ENCODE data around the gene WIPI1.

WIPI1 gene

DNA sequence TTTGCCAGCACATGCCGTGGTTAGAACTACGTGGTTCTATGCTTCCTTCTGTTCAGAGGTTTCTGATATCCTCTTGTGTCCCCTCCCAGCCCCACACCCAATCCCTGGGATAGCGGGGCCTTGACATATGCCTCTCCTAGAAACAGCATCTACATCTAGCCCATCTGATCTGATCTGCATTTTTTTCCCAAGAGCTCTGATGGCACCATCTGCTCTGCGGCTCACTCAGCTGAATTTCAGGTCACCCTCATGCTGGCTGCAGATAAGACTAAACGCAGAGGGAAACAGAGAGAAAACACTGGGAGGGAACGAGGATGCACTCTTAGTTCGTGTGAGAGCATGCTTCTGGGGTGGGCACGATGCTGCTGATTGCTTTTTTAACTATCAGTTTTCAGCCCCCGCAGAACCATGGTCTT lies 10.7 kb downstream of the WIPI1 start:
- H3K4me3 ChIP-seq (ENCODE audit: low read depth, low read length): no peak overlapping the region
- TF ChIP-seq, protein P1, sequence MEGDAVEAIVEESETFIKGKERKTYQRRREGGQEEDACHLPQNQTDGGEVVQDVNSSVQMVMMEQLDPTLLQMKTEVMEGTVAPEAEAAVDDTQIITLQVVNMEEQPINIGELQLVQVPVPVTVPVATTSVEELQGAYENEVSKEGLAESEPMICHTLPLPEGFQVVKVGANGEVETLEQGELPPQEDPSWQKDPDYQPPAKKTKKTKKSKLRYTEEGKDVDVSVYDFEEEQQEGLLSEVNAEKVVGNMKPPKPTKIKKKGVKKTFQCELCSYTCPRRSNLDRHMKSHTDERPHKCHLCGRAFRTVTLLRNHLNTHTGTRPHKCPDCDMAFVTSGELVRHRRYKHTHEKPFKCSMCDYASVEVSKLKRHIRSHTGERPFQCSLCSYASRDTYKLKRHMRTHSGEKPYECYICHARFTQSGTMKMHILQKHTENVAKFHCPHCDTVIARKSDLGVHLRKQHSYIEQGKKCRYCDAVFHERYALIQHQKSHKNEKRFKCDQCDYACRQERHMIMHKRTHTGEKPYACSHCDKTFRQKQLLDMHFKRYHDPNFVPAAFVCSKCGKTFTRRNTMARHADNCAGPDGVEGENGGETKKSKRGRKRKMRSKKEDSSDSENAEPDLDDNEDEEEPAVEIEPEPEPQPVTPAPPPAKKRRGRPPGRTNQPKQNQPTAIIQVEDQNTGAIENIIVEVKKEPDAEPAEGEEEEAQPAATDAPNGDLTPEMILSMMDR (IDR thresholded peaks at IDR 0.05; ENCODE audit: borderline replicate concordance, insufficient read depth, low read depth, low read length): no peak

DNA sequence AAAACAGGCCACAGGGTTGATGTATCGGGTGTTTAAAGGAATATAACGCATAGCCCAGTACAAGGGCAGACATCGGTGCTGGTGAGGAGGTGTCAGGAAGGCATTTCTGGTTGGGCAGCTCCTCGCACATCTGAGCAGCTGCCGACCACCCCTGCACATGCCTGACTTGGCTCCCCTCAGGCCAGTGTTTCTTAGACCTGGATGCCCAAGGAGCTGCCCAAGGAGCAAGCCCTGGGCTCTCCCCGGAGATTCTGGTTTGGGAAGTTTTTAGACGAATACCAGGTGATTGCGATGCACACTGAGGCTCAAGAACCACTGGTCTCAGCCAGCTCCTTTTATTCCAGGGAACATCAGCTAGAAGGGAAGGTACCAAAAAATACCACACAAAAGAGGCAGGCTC lies 11.6 kb downstream of the WIPI1 start:
- H3K4me3 ChIP-seq (ENCODE audit: low read depth, low read length): no peak overlapping the region
- TF ChIP-seq, protein P1 (IDR thresholded peaks at IDR 0.05; ENCODE audit: borderline replicate concordance, insufficient read depth, low read depth, low read length): no peak

DNA sequence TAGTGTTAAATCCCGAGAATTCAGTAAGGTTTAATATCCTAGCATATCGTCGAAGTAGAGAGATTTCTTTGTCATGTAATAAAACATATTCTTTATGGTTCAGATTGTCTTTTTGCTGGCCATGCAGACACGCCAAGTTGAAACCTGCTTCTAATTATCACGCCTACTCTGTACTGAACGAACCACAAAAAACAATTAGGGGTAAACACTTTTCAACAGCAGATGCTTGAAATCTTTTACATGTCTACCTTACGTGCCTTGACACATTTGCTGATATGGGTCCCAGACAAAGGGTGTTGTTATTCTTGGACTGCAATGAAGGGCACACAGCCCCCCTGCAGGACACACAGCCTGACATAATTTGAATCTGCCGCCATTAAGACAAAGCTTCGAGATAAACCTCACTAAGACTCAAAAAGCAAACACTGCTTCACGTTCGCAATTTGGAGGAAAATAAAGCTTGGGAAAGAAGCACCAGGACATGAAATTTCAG lies 13.3 kb downstream of the WIPI1 start:
- no peak overlapping the region for H3K4me3 ChIP-seq (ENCODE audit: low read depth, low read length)
- TF ChIP-seq, protein P1 (IDR thresholded peaks at IDR 0.05; ENCODE audit: borderline replicate concordance, insufficient read depth, low read depth, low read length): no peak

DNA sequence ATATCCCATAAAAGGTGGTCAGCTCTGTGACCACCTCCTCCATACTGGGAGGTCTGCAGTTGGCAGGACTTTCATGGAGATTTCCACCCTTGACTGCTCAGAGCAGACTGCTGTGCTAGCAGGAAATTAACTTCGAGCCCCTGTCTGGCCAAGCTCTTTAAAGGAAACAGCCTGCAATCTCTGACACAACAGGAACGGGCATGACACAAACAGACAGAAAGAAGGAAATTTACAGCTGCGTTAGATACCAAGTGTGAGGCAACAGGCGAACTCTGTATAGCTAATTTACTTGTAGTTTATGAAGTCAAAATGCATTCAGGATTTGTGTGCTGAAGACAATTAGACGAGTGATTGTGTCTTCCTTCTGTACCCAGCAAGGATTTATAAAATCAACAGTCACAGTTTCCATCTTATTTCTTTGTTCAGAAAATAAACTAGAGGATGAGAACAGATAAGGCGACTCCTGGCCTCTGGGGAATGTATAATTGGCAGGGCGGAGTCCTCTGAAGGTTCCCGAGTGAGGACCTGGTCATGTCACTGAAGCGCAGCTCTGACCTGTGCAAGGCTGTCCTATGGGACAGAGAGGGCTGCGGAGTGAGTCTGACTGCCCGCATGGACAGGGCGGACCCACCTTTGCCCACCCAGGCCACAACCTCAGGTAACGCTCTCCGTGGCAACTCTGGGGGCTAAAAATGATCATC lies 16.1 kb downstream of the WIPI1 start:
- TF ChIP-seq, protein P1 (IDR thresholded peaks at IDR 0.05; ENCODE audit: borderline replicate concordance, insufficient read depth, low read depth, low read length): no peak
- H3K4me3 ChIP-seq (ENCODE audit: low read depth, low read length): no peak overlapping the region

DNA sequence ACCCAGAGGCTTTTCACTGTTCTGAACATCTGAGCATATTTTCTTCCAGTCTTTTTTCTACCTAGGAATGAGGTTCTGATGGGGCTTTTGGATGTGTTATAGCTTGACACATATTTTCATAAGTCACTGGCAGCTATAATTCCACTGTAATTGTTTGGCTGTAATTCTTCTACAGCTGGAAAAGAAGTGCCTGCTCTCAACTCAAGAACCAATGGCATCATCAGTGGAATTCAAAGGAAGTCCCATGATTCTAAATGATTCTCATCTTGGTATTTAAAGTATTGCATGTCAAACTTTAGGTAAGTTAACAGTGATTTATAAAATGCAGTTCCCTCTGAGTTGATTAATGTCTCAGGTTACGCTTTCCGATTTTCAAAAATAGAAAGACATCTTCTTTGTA lies 16.8 kb downstream of the WIPI1 start:
- no peak overlapping the region for H3K4me3 ChIP-seq (ENCODE audit: low read depth, low read length)
- TF ChIP-seq, protein P1 (IDR thresholded peaks at IDR 0.05; ENCODE audit: borderline replicate concordance, insufficient read depth, low read depth, low read length): no peak

DNA sequence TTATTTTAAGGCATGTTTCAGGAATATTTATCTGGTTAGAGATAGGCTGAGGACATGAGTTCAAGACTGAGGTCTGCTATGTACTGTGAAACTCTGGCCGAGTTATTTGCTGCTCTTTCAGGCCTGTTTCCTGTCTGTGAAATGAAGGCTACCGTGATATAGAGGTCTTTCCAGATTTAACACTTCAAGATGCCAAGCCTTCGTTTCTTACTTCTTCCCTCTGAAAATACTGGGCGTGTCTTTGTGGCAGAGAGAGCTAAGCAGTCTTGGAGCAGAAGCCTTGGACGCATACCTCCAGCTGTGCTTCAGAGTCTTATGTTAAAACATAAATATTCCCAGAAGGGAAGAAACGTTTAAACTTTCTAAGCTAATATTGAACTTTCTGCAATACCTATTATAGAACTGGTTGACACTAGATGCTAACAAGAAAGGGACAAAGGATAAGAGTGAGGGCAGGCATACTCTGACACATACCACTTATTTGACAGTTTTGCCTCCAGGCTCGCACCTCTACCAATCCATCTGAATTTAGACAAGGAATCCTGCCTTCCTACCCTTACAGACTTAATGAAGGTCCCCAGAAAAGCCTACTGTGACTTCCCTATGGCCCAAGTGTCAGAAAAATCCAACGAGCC lies 17.5 kb downstream of the WIPI1 start:
- no peak overlapping the region for H3K4me3 ChIP-seq (ENCODE audit: low read depth, low read length)
- TF ChIP-seq, protein P1 (IDR thresholded peaks at IDR 0.05; ENCODE audit: borderline replicate concordance, insufficient read depth, low read depth, low read length): no peak
